Measurements from ENCODE around the gene RANGRF.

DNA sequence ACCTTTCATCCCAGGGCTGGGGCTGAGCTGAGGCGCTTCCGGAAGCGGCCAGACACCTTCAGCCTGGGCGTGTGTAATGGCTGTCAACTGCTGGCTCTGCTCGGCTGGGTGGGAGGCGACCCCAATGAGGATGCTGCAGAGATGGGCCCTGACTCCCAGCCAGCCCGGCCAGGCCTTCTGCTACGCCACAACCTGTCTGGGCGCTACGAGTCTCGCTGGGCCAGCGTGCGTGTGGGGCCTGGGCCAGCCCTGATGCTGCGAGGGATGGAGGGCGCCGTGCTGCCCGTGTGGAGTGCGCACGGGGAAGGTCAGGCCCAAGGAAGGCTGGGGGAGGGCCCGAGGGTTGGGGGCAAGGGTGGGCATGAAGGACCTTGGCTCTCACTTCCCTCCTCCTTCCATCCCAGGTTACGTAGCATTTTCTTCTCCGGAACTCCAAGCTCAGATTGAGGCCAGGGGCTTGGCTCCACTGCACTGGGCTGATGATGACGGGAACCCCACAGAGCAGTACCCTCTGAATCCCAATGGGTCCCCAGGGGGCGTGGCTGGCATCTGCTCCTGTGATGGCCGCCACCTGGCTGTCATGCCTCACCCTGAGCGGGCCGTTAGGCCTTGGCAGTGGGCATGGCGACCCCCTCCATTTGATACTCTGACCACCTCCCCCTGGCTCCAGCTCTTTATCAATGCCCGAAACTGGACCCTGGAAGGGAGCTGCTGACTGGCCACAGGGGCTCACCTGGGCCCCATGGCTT is 19.7 kb upstream of the RANGRF start:
- TF ChIP-seq CTBP1 (IDR thresholded peaks at IDR 0.05; ENCODE audit: borderline replicate concordance) (no peak), LEF1 (IDR thresholded peaks at IDR 0.05; ENCODE audit: borderline replicate concordance) (no peak), FOXM1 (IDR thresholded peaks at IDR 0.05; ENCODE audit: borderline replicate concordance) (no peak)
